ENCODE data around the gene ITPR2. TPM values are rescaled to one million over a fixed set of nuclear protein-coding genes. Genes with fewer than 3 reads are reported as not detected.

The ITPR2 gene
- total and polyA plus RNA-seq, 2 of the 8 experiments (the other 6 are each of a cell fraction or from before 2014, with no cell fraction given), result 4.1 to 48.3 TPM

- no peak for DNase-seq (ENCODE audit: low read depth in 1 of 2, low spot score in 2 of 2)
- H4K91ac ChIP-seq (replicated peaks; ENCODE audit: insufficient read length, low read length), result no peak overlapping the region
- POLR2A ChIA-PET (ENCODE audit: partially characterized antibody), result no interaction called here
- TF ChIP-seq KDM4A (IDR thresholded peaks at IDR 0.05; ENCODE audit: low read depth, low read length, severe bottlenecking) (no peak), ZNF274 (IDR thresholded peaks at IDR 0.05; ENCODE audit: borderline replicate concordance, extremely low read depth, low read length) (no peak), CHD1 (IDR thresholded peaks at IDR 0.05; ENCODE audit: low read depth, low read length) (no peak), JUN (IDR thresholded peaks at IDR 0.05; ENCODE audit: low read depth, low read length) (no peak), TEAD4 (IDR thresholded peaks at IDR 0.05; ENCODE audit: low read depth, low read length) (no peak), TAF1 (IDR thresholded peaks at IDR 0.05; ENCODE audit: low read depth, low read length) (no peak), RFX5 (IDR thresholded peaks at IDR 0.05; ENCODE audit: borderline replicate concordance, low read depth, low read length) (no peak), YY1 (IDR thresholded peaks at IDR 0.05; ENCODE audit: low read depth, low read length) (no peak), BRCA1 (IDR thresholded peaks at IDR 0.05; ENCODE audit: low read depth, low read length) (no peak), SIN3A (conservative IDR thresholded peaks at IDR 0.05 in 1 of 2, IDR thresholded peaks at IDR 0.05 in 1 of 2; ENCODE audit: low read depth in 1 of 2, low read length in 2 of 2) (no peak), SIRT6 (IDR thresholded peaks at IDR 0.05; ENCODE audit: low read length) (no peak), GTF2F1 (IDR thresholded peaks at IDR 0.05; ENCODE audit: borderline replicate concordance, low read depth, low read length) (no peak)
These were observed 106.0 kb downstream of the ITPR2 start for GRCh38 chr12:26726956-26727355.

More at GRCh38 chr12:26726956-26727355, 106.0 kb downstream of the ITPR2 start:
- 0 out of 4 replicates have a peak, but pooled peaks cover 0 to 3% of the 10 kb centered on the region in 2 experiments for H3K79me2 ChIP-seq (ENCODE audit: control insufficient read depth in 1 of 2, insufficient read depth in 2 of 2, low read length in 2 of 2)
- no peaks in the 10 kb centered on the region for H3K23me2 ChIP-seq (ENCODE audit: low read depth, low read length)
- CTCF ChIA-PET (ENCODE audit: partially characterized antibody), result no interaction called here
- H2BK20ac ChIP-seq (ENCODE audit: low read length), result no peak overlapping the region
- H2BK120ac ChIP-seq (replicated peaks; ENCODE audit: low read depth, low read length), result no peak overlapping the region
- H3K14ac ChIP-seq (ENCODE audit: insufficient read length), result no peak overlapping the region
- H4K8ac ChIP-seq (ENCODE audit: extremely low read depth, insufficient read depth, low read length), result no peak overlapping the region
- H3K56ac ChIP-seq (replicated peaks; ENCODE audit: insufficient read length, low read depth, low read length), result no peak overlapping the region
- H3K4ac ChIP-seq (replicated peaks; ENCODE audit: insufficient read length, low read depth, low read length), result no peak overlapping the region
- no peak overlapping the region for H2BK15ac ChIP-seq (ENCODE audit: low read length)
- no peak overlapping the region for H3K18ac ChIP-seq (ENCODE audit: extremely low read depth, low read length)
- no peak overlapping the region for H2AFZ ChIP-seq (ENCODE audit: low read length)
- no peak overlapping the region for H3K23ac ChIP-seq (ENCODE audit: insufficient read length)
- H2BK5ac ChIP-seq (ENCODE audit: low read depth, low read length), result no peak overlapping the region
- no peak overlapping the region for H3K4me3 ChIP-seq (ENCODE audit: extremely low read depth in 1 of 4, insufficient read depth in 2 of 4, low read depth in 3 of 4, low read length in 4 of 4)
- H3K4me1 ChIP-seq (replicated peaks in 1 of 4; ENCODE audit: control insufficient read depth in 3 of 4, insufficient read depth in 4 of 4, low read length in 3 of 4), result peaks cover 0 to 4% (median 0%) of the 10 kb centered on the region in 4 experiments; a peak in 2 of 7 replicates
- H2AK5ac ChIP-seq (ENCODE audit: low read depth, low read length), result no peak overlapping the region
- 97% methylated on average over 2 of the region's 2 CpGs; no CpG with 5 or more reads in 1 of the 2 experiments for WGBS, 2 experiments (ENCODE audit: extremely low coverage in 1 of 2, insufficient coverage in 1 of 2, insufficient read length in 1 of 2, insufficient replicate concordance in 2 of 2, low coverage in 1 of 2, low lambda C conversion rate in 2 of 2, missing lambda C conversion rate in 1 of 2)
- no peak for FAIRE-seq
- H3K9ac ChIP-seq (replicated peaks in 1 of 4; ENCODE audit: extremely low read depth in 1 of 4, low read depth in 3 of 4, low read length in 3 of 4), result no peak overlapping the region
- peaks cover 2% of the 10 kb centered on the region; the same call in 1 of the 2 replicates for H3K79me1 ChIP-seq (ENCODE audit: low read depth, low read length)
- peaks cover 0 to 1% of the 10 kb centered on the region in 2 experiments for H4K20me1 ChIP-seq (replicated peaks in 1 of 2; ENCODE audit: control insufficient read depth in 1 of 2, insufficient read depth in 2 of 2, low read length in 2 of 2)
- no peaks in the 10 kb centered on the region for H3K27me3 ChIP-seq (replicated peaks in 1 of 4; ENCODE audit: control insufficient read depth in 3 of 4, extremely low read depth in 1 of 4, insufficient read depth in 3 of 4, low read length in 3 of 4)
- H3K9me3 ChIP-seq (ENCODE audit: insufficient read depth in 2 of 2, low read depth in 1 of 2, low read length in 1 of 2), result no peaks in the 10 kb centered on the region
- no peak overlapping the region for H3K4me2 ChIP-seq (ENCODE audit: insufficient read depth in 1 of 2, low read depth in 2 of 2, low read length in 2 of 2)
- no peaks in the 10 kb centered on the region for H3K36me3 ChIP-seq (ENCODE audit: control insufficient read depth in 2 of 4, insufficient read depth in 4 of 4, low read length in 3 of 4)
- H2BK12ac ChIP-seq (ENCODE audit: low read depth, low read length), result no peak overlapping the region
- no peak overlapping the region for H3K27ac ChIP-seq (ENCODE audit: low read depth, low read length)
- H4K5ac ChIP-seq (ENCODE audit: insufficient read length, low read depth, low read length), result no peak overlapping the region
